ENCODE data around the gene PRRT3. TPM values are rescaled to one million over a fixed set of nuclear protein-coding genes. Genes with fewer than 3 reads are reported as not detected.

PRRT3 gene
- total RNA-seq, 1 donor from 2014 or later: 4.3 TPM

GRCh38 chr3:9980251-9980650 is 28.0 kb upstream of the PRRT3 start:
- ATAC-seq (ENCODE audit: low read depth): no peak
- Mint-ChIP-seq H3K36me3 (ENCODE audit: low read depth) (peaks cover 43% of the 10 kb centered on the region), H3K27ac (no peak overlapping the region), H3K9me3 (no peaks in the 10 kb centered on the region), H3K4me3 (no peak overlapping the region), H3K4me1 (peaks cover 3% of the 10 kb centered on the region), H3K27me3 (no peaks in the 10 kb centered on the region)
- no peak for DNase-seq
- no peak for TF ChIP-seq CTCF (IDR thresholded peaks at IDR 0.05)
- CTCF ChIA-PET: no interaction called here
- intact Hi-C loops (cut with micrococcal nuclease): loop anchor here (10.0 kb wide), 1 partner anchor 165 kb away; the partner anchor contains the start of gene VHL
- POLR2A ChIA-PET: interaction anchor here (0.7 kb wide), 2 partner anchors 47 to 96 kb away, joined by 4 to 6 read pairs; partner anchors contain the start of gene CRELD1

- peaks cover 3% of the 10 kb centered on the region for H3K4me1 Mint-ChIP-seq
- CTCF ChIA-PET: no interaction called here
- DNase-seq (no peak), ATAC-seq (ENCODE audit: low read depth) (no peak)
- H3K27me3 Mint-ChIP-seq: no peaks in the 10 kb centered on the region
- H3K27ac Mint-ChIP-seq: no peak overlapping the region
- no peak for TF ChIP-seq CTCF (IDR thresholded peaks at IDR 0.05)
- intact Hi-C loops (cut with micrococcal nuclease): no loop called here
- H3K9me3 Mint-ChIP-seq: no peaks in the 10 kb centered on the region
- POLR2A ChIA-PET: interaction anchor here (0.6 kb wide), 1 partner anchor 8 kb away, joined by 5 read pairs; the partner anchor contains the start of gene EMC3
- peaks cover 51% of the 10 kb centered on the region for H3K36me3 Mint-ChIP-seq (ENCODE audit: low read depth)
- H3K4me3 Mint-ChIP-seq: no peak overlapping the region
These were observed 26.6 kb upstream of the PRRT3 start for GRCh38 chr3:9978710-9979305.

- peaks cover 63% of the 10 kb centered on the region for H3K36me3 Mint-ChIP-seq (ENCODE audit: low read depth)
- no peak overlapping the region for H3K4me3 Mint-ChIP-seq
- ChIA-PET POLR2A (interaction anchor here (1.3 kb wide), 1 partner anchor 10 kb away, joined by 5 read pairs; the partner anchor contains the start of gene EMC3), CTCF (interaction anchor here (1.0 kb wide), 1 partner anchor 10 kb away, joined by 4 read pairs; the partner anchor contains the start of gene EMC3)
- ATAC-seq (ENCODE audit: low read depth) (no peak), DNase-seq (no peak)
- peaks cover 3% of the 10 kb centered on the region for H3K4me1 Mint-ChIP-seq
- no peak overlapping the region for H3K27ac Mint-ChIP-seq
- H3K9me3 Mint-ChIP-seq: no peaks in the 10 kb centered on the region
- H3K27me3 Mint-ChIP-seq: no peaks in the 10 kb centered on the region
- intact Hi-C loops (cut with micrococcal nuclease): no loop called here
- TF ChIP-seq CTCF (IDR thresholded peaks at IDR 0.05): no peak
These were observed 24.8 kb upstream of the PRRT3 start for GRCh38 chr3:9976721-9977709.

GRCh38 chr3:9970020-9970652 is 17.9 kb upstream of the PRRT3 start:
- CTCF ChIA-PET: no interaction called here
- no peak for DNase-seq
- Mint-ChIP-seq H3K36me3 (ENCODE audit: low read depth) (peaks cover 77% of the 10 kb centered on the region), H3K27ac (no peak overlapping the region), H3K27me3 (no peaks in the 10 kb centered on the region), H3K4me1 (no peaks in the 10 kb centered on the region), H3K4me3 (no peak overlapping the region), H3K9me3 (no peaks in the 10 kb centered on the region)
- intact Hi-C loops (cut with micrococcal nuclease): loop anchor here (2.0 kb wide), 1 partner anchor 17 kb away; the partner anchor contains the start of gene PRRT3
- no peak for ATAC-seq (ENCODE audit: low read depth)
- POLR2A ChIA-PET: no interaction called here
- TF ChIP-seq CTCF (IDR thresholded peaks at IDR 0.05): no peak
